Common myeloid progenitor, CD34-positive (primary cell): ENCODE measurements around the gene BMPR2.
A peak's percentile ranks its signal among the peaks of the same experiment; 100 is the strongest.
"Not testable (repeated sequence)": the region's sequence is repeated elsewhere in the genome, so short reads cannot be mapped to it uniquely, and the experiment has no call there.

Experiments used
- CTCF ChIA-PET: fragments of 350-600 bp; sonication (Branson Sonifier 250); formaldehyde crosslinking; loops from one replicate; lab custom pipeline; 2021; ENCODE audit warnings: antibody characterized with exemption; lab: Charles Lee
- POLR2A ChIA-PET: fragments of 350-600 bp; sonication (Branson Sonifier 250); formaldehyde crosslinking; loops from one replicate; lab custom pipeline; 2021; ENCODE audit warnings: antibody characterized with exemption; lab: Charles Lee
- DNase-seq, 3 donors: peaks; one replicate each; pipeline versions ENCODE4 v3.0.0 to v3.0.0-alpha.2; 2013
- H3K27ac ChIP-seq, 2 experiments: 1 replicate in 1 of 2; 2 replicates in 1 of 2; pipeline ENCODE4 v1.7.0; 2013; ENCODE audit warnings: inconsistent platforms in 2 of 2, low read length in 2 of 2, mild to moderate bottlenecking in 2 of 2, low read depth in 1 of 2, moderate library complexity in 1 of 2; ENCODE audit not compliant: severe bottlenecking in 2 of 2, insufficient read depth in 1 of 2, poor library complexity in 1 of 2
- H3K27me3 ChIP-seq, 5 experiments: replicated peaks in 2 of 5; 1 replicate in 3 of 5; 2 replicates in 2 of 5; pipeline versions ENCODE4 v1.6.1 to v1.7.0; 2013; ENCODE audit warnings: low read length in 4 of 5, mild to moderate bottlenecking in 2 of 5, moderate library complexity in 2 of 5, inconsistent platforms in 1 of 5; ENCODE audit not compliant: insufficient read depth in 5 of 5, control insufficient read depth in 4 of 5
- H3K36me3 ChIP-seq, 4 experiments: 1 replicate in 2 of 4; 2 replicates in 2 of 4; pipeline versions ENCODE4 v1.6.1 to v1.7.0; 2013; ENCODE audit warnings: low read length in 3 of 4, control low read depth in 1 of 4, mild to moderate bottlenecking in 1 of 4; ENCODE audit not compliant: control insufficient read depth in 4 of 4, insufficient read depth in 4 of 4
- H3K4me1 ChIP-seq, 4 experiments: 1 replicate in 3 of 4; 2 replicates in 1 of 4; pipeline versions ENCODE4 v1.6.1 to v1.7.1; 2013; ENCODE audit warnings: low read length in 3 of 4, mild to moderate bottlenecking in 3 of 4, control low read depth in 1 of 4, inconsistent platforms in 1 of 4, moderate library complexity in 1 of 4; ENCODE audit not compliant: control insufficient read depth in 4 of 4, insufficient read depth in 4 of 4; ENCODE audit errors: control extremely low read depth in 1 of 4
- H3K4me3 ChIP-seq, 7 experiments: 1 replicate in 4 of 7; 2 replicates in 3 of 7; pipeline versions ENCODE4 v1.5.1 to v1.7.0; 2013; ENCODE audit warnings: mild to moderate bottlenecking in 7 of 7, low read length in 6 of 7, moderate library complexity in 6 of 7, inconsistent platforms in 2 of 7, low read depth in 2 of 7, control low read depth in 1 of 7; ENCODE audit not compliant: insufficient read depth in 4 of 7, control insufficient read depth in 1 of 7; ENCODE audit errors: extremely low read depth in 1 of 7
- H3K9me3 ChIP-seq, 5 experiments: 1 replicate in 4 of 5; 2 replicates in 1 of 5; pipeline versions ENCODE4 v1.6.1 to v1.7.1; 2013; ENCODE audit warnings: low read length in 4 of 5, mild to moderate bottlenecking in 2 of 5, inconsistent platforms in 1 of 5, low read depth in 1 of 5, moderate library complexity in 1 of 5; ENCODE audit not compliant: control insufficient read depth in 4 of 5, insufficient read depth in 2 of 5; ENCODE audit errors: control extremely low read depth in 1 of 5
- WGBS: methylation state at CpG from one replicate; pipeline ENCODE4 v1.1.5; 2013; ENCODE audit not compliant: insufficient coverage; 5-methylcytosine and 5-hydroxymethylcytosine counted together

Gene BMPR2

DNA sequence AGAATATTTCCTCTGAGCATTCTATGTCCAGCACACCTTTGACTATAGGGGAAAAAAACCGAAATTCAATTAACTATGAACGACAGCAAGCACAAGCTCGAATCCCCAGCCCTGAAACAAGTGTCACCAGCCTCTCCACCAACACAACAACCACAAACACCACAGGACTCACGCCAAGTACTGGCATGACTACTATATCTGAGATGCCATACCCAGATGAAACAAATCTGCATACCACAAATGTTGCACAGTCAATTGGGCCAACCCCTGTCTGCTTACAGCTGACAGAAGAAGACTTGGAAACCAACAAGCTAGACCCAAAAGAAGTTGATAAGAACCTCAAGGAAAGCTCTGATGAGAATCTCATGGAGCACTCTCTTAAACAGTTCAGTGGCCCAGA, 179.2 kb downstream of the BMPR2 start:
- Histone ChIP-seq H3K4me1 (no peaks in the 10 kb centered on the region), H3K27ac (no peak overlapping the region), H3K36me3 (peaks cover 4 to 20% (median 13%) of the 10 kb centered on the region in 4 experiments), H3K4me3 (no peak overlapping the region), H3K27me3 (no peaks in the 10 kb centered on the region), H3K9me3 (no peaks in the 10 kb centered on the region)
- POLR2A ChIA-PET = no interaction called here
- peak in 2 of 3 donors; percentile 2 to 4 for DNase-seq
- CTCF ChIA-PET = no interaction called here
- 92% methylated on average over 2 of the region's 4 CpGs for WGBS

- ChIA-PET CTCF (interaction anchor here (1.6 kb wide), 1 partner anchor 29 kb away, joined by 4 read pairs; no protein-coding TSS in a partner anchor), POLR2A (no interaction called here)
- WGBS = no CpG with 5 or more reads among the region's 1 CpG
- Histone ChIP-seq H3K36me3 (peaks cover 2 to 12% (median 11%) of the 10 kb centered on the region in 4 experiments), H3K4me3 (no peak overlapping the region), H3K4me1 (no peaks in the 10 kb centered on the region), H3K9me3 (no peaks in the 10 kb centered on the region), H3K27ac (no peak overlapping the region), H3K27me3 (no peaks in the 10 kb centered on the region)
- DNase-seq = no peak
Measured at GRCh38 chr2:202560200-202560599, 184.1 kb downstream of the BMPR2 start.

- H3K27me3 ChIP-seq = no peaks in the 10 kb centered on the region
- WGBS = no CpG with 5 or more reads among the region's 1 CpG
- H3K4me3 ChIP-seq = no peak overlapping the region
- POLR2A ChIA-PET = no interaction called here
- no peaks in the 10 kb centered on the region for H3K9me3 ChIP-seq
- peaks cover 0 to 2% (median 0%) of the 10 kb centered on the region in 4 experiments for H3K36me3 ChIP-seq
- no peaks in the 10 kb centered on the region for H3K4me1 ChIP-seq
- no peak overlapping the region for H3K27ac ChIP-seq
- DNase-seq = no peak
- CTCF ChIA-PET = no interaction called here
Measured at GRCh38 chr2:202564226-202564625, 188.1 kb downstream of the BMPR2 start.

DNA sequence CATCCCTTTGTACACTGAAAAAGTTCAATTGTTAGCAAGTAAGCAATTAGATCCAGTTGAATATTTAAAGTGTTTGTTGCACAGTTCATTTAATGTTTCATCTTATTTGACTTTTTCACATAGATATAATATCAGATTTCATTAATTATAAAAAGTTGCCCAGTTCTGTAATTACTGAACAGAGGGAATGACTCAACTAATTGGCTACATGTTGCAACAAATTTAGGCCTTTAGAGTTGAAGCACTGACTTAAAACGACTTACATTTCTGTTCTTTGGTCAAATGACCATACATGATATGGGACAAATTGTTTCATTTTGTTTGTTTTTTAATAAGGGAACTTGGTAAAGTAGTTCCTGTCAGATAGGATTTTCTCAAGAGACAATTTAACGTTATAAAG, 190.2 kb downstream of the BMPR2 start:
- H3K27me3 ChIP-seq = no peaks in the 10 kb centered on the region
- H3K4me3 ChIP-seq = no peak overlapping the region
- WGBS = 33% methylated on average over 1 of the region's 2 CpGs
- H3K27ac ChIP-seq = no peak overlapping the region
- no peaks in the 10 kb centered on the region for H3K4me1 ChIP-seq
- H3K36me3 ChIP-seq = no peaks in the 10 kb centered on the region
- ChIA-PET CTCF (interaction anchor here (1.4 kb wide), 1 partner anchor 9 kb away, joined by 4 read pairs; no protein-coding TSS in a partner anchor), POLR2A (no interaction called here)
- DNase-seq = no peak
- H3K9me3 ChIP-seq = no peaks in the 10 kb centered on the region

DNA sequence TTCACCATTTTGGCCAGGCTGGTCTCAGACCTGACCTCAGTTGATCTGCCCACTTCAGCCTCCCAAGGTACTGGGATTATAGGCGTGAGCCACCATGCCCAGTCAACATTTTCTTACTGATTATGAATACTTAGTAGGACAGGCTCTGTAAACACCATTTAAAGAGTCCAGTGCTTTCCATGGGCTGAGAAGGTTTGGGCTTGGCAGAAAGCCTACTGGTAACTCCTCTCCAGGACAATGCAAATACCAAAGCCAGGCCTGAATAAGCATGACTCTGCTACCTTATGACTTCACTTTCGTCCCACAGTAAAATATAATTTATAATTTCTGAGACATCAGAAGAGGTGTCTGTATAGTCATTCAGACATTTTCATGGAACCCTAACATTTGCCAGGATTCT, 198.4 kb downstream of the BMPR2 start:
- H3K9me3 ChIP-seq = no peaks in the 10 kb centered on the region
- H3K4me3 ChIP-seq = no peak overlapping the region
- no peaks in the 10 kb centered on the region for H3K4me1 ChIP-seq
- WGBS = 100% methylated on average over 1 of the region's 2 CpGs
- no peak overlapping the region for H3K27ac ChIP-seq
- DNase-seq = no peak
- H3K27me3 ChIP-seq = no peaks in the 10 kb centered on the region
- ChIA-PET CTCF (interaction anchor here (0.6 to 1.4 kb wide), 5 partner anchors 8 to 296 kb away, joined by 3 to 6 read pairs (median 4); no protein-coding TSS in a partner anchor), POLR2A (interaction anchor here (0.6 kb wide), 1 partner anchor 1323 kb away, joined by 6 read pairs; no protein-coding TSS in a partner anchor)
- H3K36me3 ChIP-seq = no peaks in the 10 kb centered on the region

DNA sequence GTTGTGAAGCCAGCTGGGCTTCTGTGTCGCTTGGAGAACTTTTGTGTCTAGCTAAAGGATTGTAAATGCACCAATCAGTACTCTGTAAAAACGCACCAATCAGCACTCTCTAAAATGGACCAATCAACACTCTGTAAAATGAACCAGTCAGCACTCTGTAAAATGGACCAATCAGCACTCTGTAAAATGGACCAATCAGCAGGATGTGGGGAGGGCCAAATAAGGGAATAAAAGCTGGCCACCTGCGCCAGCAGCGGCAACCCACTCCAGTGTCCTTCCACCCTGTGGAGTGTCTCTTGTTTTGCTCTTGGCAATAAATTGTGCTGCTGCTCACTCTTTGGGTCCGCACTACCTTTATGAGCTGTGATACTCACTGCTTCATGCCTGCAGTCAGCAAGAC, 199.1 kb downstream of the BMPR2 start:
- H3K4me3 ChIP-seq, H3K36me3 ChIP-seq, H3K9me3 ChIP-seq, H3K27me3 ChIP-seq, H3K27ac ChIP-seq, H3K4me1 ChIP-seq, POLR2A ChIA-PET: not testable (repeated sequence)
- DNase-seq = peak in 1 of 3 donors; percentile 3
- 100% methylated on average over 4 of the region's 5 CpGs for WGBS
- CTCF ChIA-PET = interaction anchor here (1.1 to 1.6 kb wide), 4 partner anchors 8 to 18 kb away, joined by 3 to 6 read pairs (median 4); no protein-coding TSS in a partner anchor

GRCh38 chr2:202577250-202578183, 201.4 kb downstream of the BMPR2 start:
- Histone ChIP-seq H3K4me3 (no peak overlapping the region), H3K27me3 (no peaks in the 10 kb centered on the region), H3K27ac (no peak overlapping the region), H3K4me1 (no peaks in the 10 kb centered on the region), H3K9me3 (no peaks in the 10 kb centered on the region), H3K36me3 (no peaks in the 10 kb centered on the region)
- ChIA-PET POLR2A (no interaction called here), CTCF (no interaction called here)
- no peak for DNase-seq
- WGBS = 88% methylated on average over 5 of the region's 10 CpGs
